ENCODE data around the gene LCORL.

The LCORL gene

DNA sequence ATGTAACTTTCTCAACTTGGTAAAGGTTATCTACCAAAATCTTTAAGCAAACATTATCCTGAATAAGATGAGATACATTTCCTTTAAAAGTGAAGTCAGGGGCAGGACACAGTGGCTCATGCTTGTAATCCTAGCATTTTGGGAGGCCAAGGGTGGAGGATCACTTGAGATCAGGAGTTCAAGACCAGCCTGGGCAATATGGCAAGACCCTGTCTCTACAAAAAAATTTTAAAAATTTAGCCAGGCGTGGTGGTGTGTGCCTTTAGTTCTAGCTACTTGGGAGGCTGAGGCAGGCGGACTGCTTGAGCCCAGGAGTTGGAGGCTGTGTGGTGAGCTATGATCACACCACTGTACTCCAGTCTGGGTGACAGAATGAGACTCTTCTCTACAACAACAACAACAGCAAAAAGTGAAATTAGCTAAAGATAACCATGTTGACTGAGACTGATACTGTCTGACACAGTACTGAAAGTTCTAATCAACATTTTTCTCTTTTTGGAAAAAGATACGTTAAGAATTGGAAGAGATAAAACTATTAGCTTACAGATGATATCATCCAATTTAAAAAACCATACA, 215.9 kb downstream of the LCORL start:
- H3K27ac ChIP-seq, result no peak overlapping the region

DNA sequence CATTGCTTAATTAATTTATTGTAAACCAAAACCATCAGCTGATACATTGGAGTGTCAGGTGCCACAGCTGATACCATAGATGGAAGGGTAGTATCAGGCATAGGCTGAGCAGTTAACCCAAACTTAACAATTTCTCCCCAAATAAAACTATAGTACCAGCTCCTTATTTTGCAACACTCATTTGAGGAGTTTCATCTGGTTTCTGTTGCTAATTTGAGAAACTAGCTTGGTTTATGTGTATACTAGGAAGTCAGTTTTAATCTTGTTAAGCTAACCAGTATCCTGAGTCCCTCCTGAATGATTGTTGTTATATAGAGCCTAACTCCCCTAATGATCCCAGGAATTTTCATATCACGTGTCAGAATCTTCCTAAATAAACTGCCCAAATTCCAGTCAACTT, 223.7 kb downstream of the LCORL start:
- Histone ChIP-seq H3K27ac (no peak overlapping the region), H3K4me3 (no peak overlapping the region)

More for the DNA sequence above, 215.9 kb downstream of the LCORL start:
- no peak overlapping the region for H3K4me3 ChIP-seq

DNA sequence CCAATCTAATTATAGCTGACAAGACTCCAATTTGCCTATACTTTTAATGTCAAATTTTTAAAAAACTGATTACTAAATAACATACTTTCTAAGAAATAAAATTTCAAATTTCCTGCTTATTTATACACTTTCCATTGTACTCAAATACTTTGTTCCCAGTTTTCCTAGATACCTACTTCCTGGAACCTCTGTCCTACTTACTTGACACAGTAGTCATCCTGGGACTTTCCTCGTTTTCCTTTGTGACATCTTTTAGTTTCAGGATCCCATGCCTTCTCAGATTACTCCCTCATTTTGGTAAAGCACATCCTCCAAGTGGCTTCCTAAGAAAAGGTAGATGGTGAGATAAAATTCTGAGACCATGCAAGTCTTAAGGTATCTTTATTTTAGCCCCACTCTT, 226.8 kb downstream of the LCORL start:
- Histone ChIP-seq H3K4me3 (no peak overlapping the region), H3K27ac (no peak overlapping the region)

All from skin epidermis (tissue), 12 donors.